ENCODE data around the gene MAPK8IP3.

The MAPK8IP3 gene

GRCh38 chr16:1771188-1771863, 65.3 kb downstream of the MAPK8IP3 start, which contains the start of gene NME3:
TSS of gene NME3 (minus strand) at chr16:1771543. CDS start at chr16:1771534, 9 bp downstream.
- Histone ChIP-seq H3K14ac (ENCODE audit: low read length) (peak within 1 kb of the TSS; percentile 56), H3K9ac (ENCODE audit: low read depth, low read length, poor library complexity) (peak within 1 kb of the TSS; percentile 99), H3K27me3 (ENCODE audit: control insufficient read depth in 3 of 3, insufficient read depth in 3 of 3, low read depth in 1 of 3, low read length in 3 of 3) (no peaks in the 10 kb centered on the region), H3K79me1 (ENCODE audit: low read depth, low read length) (peaks cover 28% of the 10 kb centered on the region), H3K4me1 (ENCODE audit: control insufficient read depth in 2 of 2, insufficient read depth in 1 of 2, low read depth in 1 of 2, low read length in 2 of 2) (peaks cover 12% of the 10 kb centered on the region in 2 donors), H3K23ac (ENCODE audit: low read depth, low read length, poor library complexity) (peak within 1 kb of the TSS; percentile 99), H3K9me3 (replicated peaks in 1 of 2; ENCODE audit: control insufficient read depth in 2 of 2, insufficient read depth in 1 of 2, low read depth in 1 of 2, low read length in 2 of 2) (no peaks in the 10 kb centered on the region), H4K8ac (ENCODE audit: low read depth, low read length) (no peak within 1 kb of the TSS), H3K18ac (ENCODE audit: low read length) (peak within 1 kb of the TSS; percentile 93), H2AK5ac (ENCODE audit: low read depth, low read length) (peak within 1 kb of the TSS; percentile 90), H3K27ac (replicated peaks; ENCODE audit: low read length) (peak within 1 kb of the TSS; percentile 26), H3K36me3 (replicated peaks in 1 of 2; ENCODE audit: control insufficient read depth in 2 of 2, insufficient read depth in 2 of 2, low read length in 2 of 2) (peaks cover 23 to 64% of the 10 kb centered on the region in 2 donors), H3K4me3 (ENCODE audit: low read length in 2 of 2) (peak within 1 kb of the TSS; percentile 99), H3K4me2 (ENCODE audit: insufficient read depth, low read length, poor library complexity, severe bottlenecking) (peak within 1 kb of the TSS; percentile 98), H3K4ac (ENCODE audit: low read length) (peak within 1 kb of the TSS; percentile 53), H4K91ac (ENCODE audit: low read depth, low read length, poor library complexity) (no peak within 1 kb of the TSS), H2BK15ac (ENCODE audit: low read length) (peak within 1 kb of the TSS; percentile 24), H2AFZ (ENCODE audit: low read length) (peak within 1 kb of the TSS; percentile 100), H2BK12ac (ENCODE audit: low read length) (peak within 1 kb of the TSS; percentile 84), H2BK5ac (ENCODE audit: low read length) (peak within 1 kb of the TSS; percentile 87), H2BK120ac (ENCODE audit: low read depth, low read length) (peak within 1 kb of the TSS; percentile 67)
- peak; percentile 48 for DNase-seq (ENCODE audit: low spot score)
- no CpG with 5 or more reads among the region's 79 CpGs for WGBS, 2 donors (ENCODE audit: extremely low coverage in 2 of 2, insufficient read length in 2 of 2, insufficient replicate concordance in 1 of 2)

- Histone ChIP-seq H2AK5ac (ENCODE audit: low read depth, low read length) (peak overlapping the region; percentile 90), H2BK5ac (ENCODE audit: low read length) (no peak overlapping the region), H2AFZ (ENCODE audit: low read length) (peak overlapping the region; percentile 100), H2BK15ac (ENCODE audit: low read length) (peak overlapping the region; percentile 24), H3K36me3 (replicated peaks in 1 of 2; ENCODE audit: control insufficient read depth in 2 of 2, insufficient read depth in 2 of 2, low read length in 2 of 2) (peaks cover 28 to 65% of the 10 kb centered on the region in 2 donors), H3K4me2 (ENCODE audit: insufficient read depth, low read length, poor library complexity, severe bottlenecking) (peak overlapping the region; percentile 98), H3K27me3 (ENCODE audit: control insufficient read depth in 3 of 3, insufficient read depth in 3 of 3, low read depth in 1 of 3, low read length in 3 of 3) (no peaks in the 10 kb centered on the region), H3K79me1 (ENCODE audit: low read depth, low read length) (peaks cover 30% of the 10 kb centered on the region), H3K4me1 (ENCODE audit: control insufficient read depth in 2 of 2, insufficient read depth in 1 of 2, low read depth in 1 of 2, low read length in 2 of 2) (peaks cover 12% of the 10 kb centered on the region in 2 donors), H2BK12ac (ENCODE audit: low read length) (peak overlapping the region; percentile 30), H3K9ac (ENCODE audit: low read depth, low read length, poor library complexity) (peak overlapping the region; percentile 99), H3K4me3 (ENCODE audit: low read length in 2 of 2) (peak overlapping the region; percentile 99), H3K18ac (ENCODE audit: low read length) (peak overlapping the region; percentile 76), H3K23ac (ENCODE audit: low read depth, low read length, poor library complexity) (peak overlapping the region; percentile 99), H2BK120ac (ENCODE audit: low read depth, low read length) (peak overlapping the region; percentile 67), H3K9me3 (replicated peaks in 1 of 2; ENCODE audit: control insufficient read depth in 2 of 2, insufficient read depth in 1 of 2, low read depth in 1 of 2, low read length in 2 of 2) (no peaks in the 10 kb centered on the region), H3K14ac (ENCODE audit: low read length) (peak overlapping the region; percentile 56), H4K8ac (ENCODE audit: low read depth, low read length) (no peak overlapping the region), H4K91ac (ENCODE audit: low read depth, low read length, poor library complexity) (no peak overlapping the region), H3K4ac (ENCODE audit: low read length) (peak overlapping the region; percentile 53), H3K27ac (replicated peaks; ENCODE audit: low read length) (peak overlapping the region; percentile 26)
- no CpG with 5 or more reads among the region's 22 CpGs for WGBS, 2 donors (ENCODE audit: extremely low coverage in 2 of 2, insufficient read length in 2 of 2, insufficient replicate concordance in 1 of 2)
- peak; percentile 24 for DNase-seq (ENCODE audit: low spot score)
These were observed 65.9 kb downstream of the MAPK8IP3 start for GRCh38 chr16:1771864-1772361.

GRCh38 chr16:1772362-1772907, 66.4 kb downstream of the MAPK8IP3 start, which contains the start of gene EME2:
TSS of gene EME2 (plus strand) at chr16:1772810. CDS start at chr16:1773228, 418 bp downstream.
- H2BK15ac ChIP-seq (ENCODE audit: low read length): peak within 1 kb of the TSS; percentile 97

More at GRCh38 chr16:1772362-1772907, 66.4 kb downstream of the MAPK8IP3 start, which contains the start of gene EME2:
- Histone ChIP-seq H3K9me3 (replicated peaks in 1 of 2; ENCODE audit: control insufficient read depth in 2 of 2, insufficient read depth in 1 of 2, low read depth in 1 of 2, low read length in 2 of 2) (no peaks in the 10 kb centered on the region), H4K8ac (ENCODE audit: low read depth, low read length) (peak within 1 kb of the TSS; percentile 65), H3K14ac (ENCODE audit: low read length) (peak within 1 kb of the TSS; percentile 91), H2AK5ac (ENCODE audit: low read depth, low read length) (peak within 1 kb of the TSS; percentile 98), H2BK5ac (ENCODE audit: low read length) (peak within 1 kb of the TSS; percentile 94), H3K4me1 (ENCODE audit: control insufficient read depth in 2 of 2, insufficient read depth in 1 of 2, low read depth in 1 of 2, low read length in 2 of 2) (peaks cover 12% of the 10 kb centered on the region in 2 donors), H3K4me3 (ENCODE audit: low read length in 2 of 2) (peak within 1 kb of the TSS; percentile 99), H3K4me2 (ENCODE audit: insufficient read depth, low read length, poor library complexity, severe bottlenecking) (peak within 1 kb of the TSS; percentile 98), H2BK12ac (ENCODE audit: low read length) (peak within 1 kb of the TSS; percentile 84), H3K79me1 (ENCODE audit: low read depth, low read length) (peaks cover 31% of the 10 kb centered on the region), H3K9ac (ENCODE audit: low read depth, low read length, poor library complexity) (peak within 1 kb of the TSS; percentile 99), H2AFZ (ENCODE audit: low read length) (peak within 1 kb of the TSS; percentile 100), H3K23ac (ENCODE audit: low read depth, low read length, poor library complexity) (peak within 1 kb of the TSS; percentile 99), H3K27me3 (ENCODE audit: control insufficient read depth in 3 of 3, insufficient read depth in 3 of 3, low read depth in 1 of 3, low read length in 3 of 3) (no peaks in the 10 kb centered on the region), H3K36me3 (replicated peaks in 1 of 2; ENCODE audit: control insufficient read depth in 2 of 2, insufficient read depth in 2 of 2, low read length in 2 of 2) (peaks cover 31 to 65% of the 10 kb centered on the region in 2 donors), H3K27ac (replicated peaks; ENCODE audit: low read length) (peak within 1 kb of the TSS; percentile 92), H2BK120ac (ENCODE audit: low read depth, low read length) (peak within 1 kb of the TSS; percentile 67), H3K18ac (ENCODE audit: low read length) (peak within 1 kb of the TSS; percentile 98), H4K91ac (ENCODE audit: low read depth, low read length, poor library complexity) (no peak within 1 kb of the TSS), H3K4ac (ENCODE audit: low read length) (peak within 1 kb of the TSS; percentile 99)
- no CpG with 5 or more reads among the region's 53 CpGs for WGBS, 2 donors (ENCODE audit: extremely low coverage in 2 of 2, insufficient read length in 2 of 2, insufficient replicate concordance in 1 of 2)
- DNase-seq (ENCODE audit: low spot score): peak; percentile 14

Data from neuronal stem cell (in vitro differentiated cells).